HG03565 (cell line): ENCODE data around the gene JAG2.

Experiments used
- ATAC-seq: cut with Tn5 transposase; IDR thresholded peaks from one replicate; pipeline ENCODE4 v1.9.1; 2021; ENCODE audit warnings: mild to moderate bottlenecking, moderate library complexity; ENCODE audit not compliant: unreplicated experiment

JAG2 gene

GRCh38 chr14:105182296-105183020, 13.9 kb upstream of the JAG2 start:
- ATAC-seq, result no peak

DNA sequence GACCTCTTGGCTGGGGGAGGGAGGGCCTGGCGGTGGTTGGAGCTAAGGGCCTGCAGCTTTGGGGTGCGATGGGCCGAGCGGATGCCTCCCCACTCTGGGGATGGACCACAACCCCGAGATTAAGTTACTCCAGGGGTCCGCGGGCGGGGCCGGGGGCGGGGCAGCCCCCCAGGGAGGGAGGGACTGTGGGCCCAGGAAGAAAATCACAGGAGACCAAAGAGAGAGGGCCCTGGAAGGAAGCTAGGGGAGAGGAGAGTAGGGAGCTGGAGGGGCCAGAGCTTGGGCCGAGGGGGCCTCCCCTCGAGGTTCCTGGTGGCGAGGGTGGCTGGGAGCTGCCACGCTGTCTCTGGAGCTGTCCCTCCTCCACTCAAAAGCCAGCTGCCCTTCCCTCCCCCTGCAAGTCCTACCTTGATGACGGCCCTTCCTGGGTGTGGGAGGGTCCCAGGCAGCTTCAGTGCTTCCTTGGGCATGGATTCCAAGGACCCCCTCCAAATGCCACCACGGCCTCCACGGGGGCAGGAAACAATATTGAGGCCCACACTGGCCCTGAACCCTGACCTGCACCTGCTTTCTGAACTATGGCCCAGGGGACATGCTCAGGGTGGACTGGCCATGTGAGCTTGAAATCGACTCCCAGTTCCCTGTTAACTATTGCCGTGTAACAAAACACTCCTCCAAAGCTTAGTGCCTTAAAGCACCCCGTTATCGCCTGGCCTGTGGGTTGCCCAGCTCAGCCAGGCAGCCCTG, 13.1 kb upstream of the JAG2 start:
- no peak for ATAC-seq

GRCh38 chr14:105180592-105181548, 12.3 kb upstream of the JAG2 start, which contains the start of gene NUDT14:
Gene NUDT14, minus strand, starts transcription at chr14:105181312. Its CDS starts 103 bp downstream, at chr14:105181209.
- peak; percentile 64 for ATAC-seq

GRCh38 chr14:105179191-105179590, 10.6 kb upstream of the JAG2 start:
- ATAC-seq, result no peak

DNA sequence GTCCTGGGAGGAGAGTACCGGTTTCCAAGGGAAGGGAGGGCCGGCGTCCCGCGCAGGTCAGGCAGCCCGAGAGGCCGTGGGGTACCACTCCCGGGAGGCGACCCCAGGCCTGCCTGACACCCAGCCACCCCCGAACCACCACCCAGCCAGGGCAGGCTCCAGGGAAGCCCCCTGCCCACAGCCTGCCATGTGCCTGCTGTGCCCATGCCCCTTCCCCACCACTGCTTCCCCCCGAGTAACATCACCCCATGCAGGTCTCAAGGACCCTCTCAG, 10.2 kb upstream of the JAG2 start:
- ATAC-seq, result no peak

GRCh38 chr14:105178069-105178867, 9.7 kb upstream of the JAG2 start:
- ATAC-seq, result no peak

DNA sequence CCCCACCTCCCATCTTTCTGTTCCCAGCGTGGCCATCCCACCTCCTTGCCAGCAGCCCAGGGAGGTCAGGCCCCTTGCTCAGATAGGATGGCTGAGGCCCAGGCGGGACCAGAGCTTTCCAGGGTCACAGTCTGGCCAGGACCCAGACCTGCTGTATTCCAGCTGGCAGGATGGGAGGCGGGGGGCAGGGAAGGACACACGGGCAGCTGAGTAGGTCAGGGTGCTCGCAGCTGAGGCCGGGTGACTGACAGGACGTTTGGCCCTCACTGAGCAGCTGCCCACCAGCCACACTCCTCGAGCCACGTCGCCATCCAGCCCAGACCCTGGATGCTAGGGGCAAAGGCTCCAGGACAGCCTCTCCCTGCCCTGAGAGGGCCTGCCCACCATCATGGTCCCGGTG, 8.5 kb upstream of the JAG2 start:
- ATAC-seq, result no peak

DNA sequence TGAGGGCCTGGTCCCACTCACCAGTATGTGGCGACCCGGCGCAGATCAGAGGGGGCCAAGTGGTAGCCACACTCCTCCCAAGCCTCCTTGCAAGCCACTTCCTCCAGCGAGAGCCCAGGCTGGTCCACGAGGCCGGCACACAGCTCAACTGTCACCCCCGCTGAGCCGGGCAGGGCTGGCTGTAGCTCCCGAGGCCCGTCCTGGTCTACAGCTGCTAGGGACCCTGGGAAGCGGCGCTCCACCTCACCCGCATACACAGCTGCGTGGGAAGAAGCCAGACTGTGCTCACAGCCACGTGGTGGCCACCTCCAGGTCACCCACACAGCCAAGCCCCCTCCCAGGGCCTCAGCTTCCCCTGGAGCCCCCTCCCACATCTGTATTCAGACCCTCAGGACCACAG, 7.9 kb upstream of the JAG2 start:
- ATAC-seq, result no peak

DNA sequence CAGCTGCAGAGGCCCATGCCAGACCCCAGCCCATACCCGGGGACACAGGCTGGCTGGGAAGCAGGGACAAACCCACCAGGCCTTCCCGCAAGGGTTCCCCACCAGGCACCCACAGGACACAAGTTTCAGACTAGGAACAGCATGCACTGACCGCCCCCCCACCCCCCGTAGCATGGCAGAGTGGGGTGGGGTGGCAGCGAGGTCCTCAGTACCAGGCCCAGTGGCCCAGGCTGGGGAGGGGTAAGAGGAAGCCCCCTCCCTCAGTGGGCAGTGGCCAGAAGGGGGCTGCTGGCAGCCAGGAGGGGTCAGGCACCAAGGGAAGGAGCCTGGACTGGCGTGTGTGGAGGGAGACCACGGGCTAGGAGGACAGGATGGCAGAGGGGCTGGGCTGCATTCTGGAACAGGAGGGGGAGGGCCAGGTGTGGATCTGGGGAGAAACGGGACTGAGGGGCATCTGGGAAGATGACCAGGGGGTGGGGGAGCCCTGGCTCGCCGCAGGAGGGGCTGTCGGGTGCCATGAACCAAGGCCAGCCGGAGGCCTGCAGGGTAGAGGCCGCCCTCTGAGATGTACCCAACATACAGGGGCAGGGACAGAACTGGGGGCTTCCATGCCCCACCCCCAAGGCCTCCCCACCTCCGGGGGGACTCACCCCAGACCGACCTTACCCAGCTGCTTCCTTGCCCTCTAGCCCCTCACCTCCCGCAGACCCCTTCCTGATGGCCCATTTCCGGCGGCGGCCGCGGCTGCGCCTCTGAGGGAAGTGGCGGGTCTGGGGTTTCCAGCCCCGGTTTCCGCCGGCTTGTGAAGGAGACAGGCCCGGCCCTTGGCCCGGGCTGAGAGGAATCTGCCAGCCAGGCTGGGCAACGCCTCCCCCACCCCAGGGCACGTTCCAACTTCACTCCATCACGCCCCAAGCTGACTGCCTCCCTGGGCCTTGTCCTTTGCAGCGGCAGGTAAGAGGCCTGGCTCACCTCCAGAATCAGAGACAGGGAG, 5.6 kb upstream of the JAG2 start:
- ATAC-seq, result no peak

- ATAC-seq, result no peak
Measured at GRCh38 chr14:105173145-105173544, 4.6 kb upstream of the JAG2 start.

DNA sequence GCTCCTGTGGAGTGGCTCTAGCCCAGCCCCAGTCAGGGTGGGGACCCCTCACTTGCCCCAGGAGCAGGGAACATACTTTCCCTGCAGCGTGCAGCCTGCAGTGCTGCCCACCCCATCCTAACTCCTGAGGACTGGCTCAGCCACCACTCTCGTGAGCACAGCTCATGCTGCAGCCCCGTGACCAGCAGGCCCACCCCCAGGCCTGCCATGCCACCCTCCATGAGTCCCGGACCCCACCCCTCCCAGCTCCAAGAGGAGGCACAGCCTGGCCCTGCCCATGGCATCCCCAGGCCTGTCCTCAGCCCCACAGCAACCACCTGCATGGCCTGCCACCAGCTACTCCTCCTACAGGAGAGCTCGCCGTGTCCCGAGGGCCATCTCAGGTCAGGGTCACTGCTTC, 3.9 kb upstream of the JAG2 start:
- ATAC-seq, result no peak

GRCh38 chr14:105171004-105171673, 2.6 kb upstream of the JAG2 start:
- no peak for ATAC-seq

DNA sequence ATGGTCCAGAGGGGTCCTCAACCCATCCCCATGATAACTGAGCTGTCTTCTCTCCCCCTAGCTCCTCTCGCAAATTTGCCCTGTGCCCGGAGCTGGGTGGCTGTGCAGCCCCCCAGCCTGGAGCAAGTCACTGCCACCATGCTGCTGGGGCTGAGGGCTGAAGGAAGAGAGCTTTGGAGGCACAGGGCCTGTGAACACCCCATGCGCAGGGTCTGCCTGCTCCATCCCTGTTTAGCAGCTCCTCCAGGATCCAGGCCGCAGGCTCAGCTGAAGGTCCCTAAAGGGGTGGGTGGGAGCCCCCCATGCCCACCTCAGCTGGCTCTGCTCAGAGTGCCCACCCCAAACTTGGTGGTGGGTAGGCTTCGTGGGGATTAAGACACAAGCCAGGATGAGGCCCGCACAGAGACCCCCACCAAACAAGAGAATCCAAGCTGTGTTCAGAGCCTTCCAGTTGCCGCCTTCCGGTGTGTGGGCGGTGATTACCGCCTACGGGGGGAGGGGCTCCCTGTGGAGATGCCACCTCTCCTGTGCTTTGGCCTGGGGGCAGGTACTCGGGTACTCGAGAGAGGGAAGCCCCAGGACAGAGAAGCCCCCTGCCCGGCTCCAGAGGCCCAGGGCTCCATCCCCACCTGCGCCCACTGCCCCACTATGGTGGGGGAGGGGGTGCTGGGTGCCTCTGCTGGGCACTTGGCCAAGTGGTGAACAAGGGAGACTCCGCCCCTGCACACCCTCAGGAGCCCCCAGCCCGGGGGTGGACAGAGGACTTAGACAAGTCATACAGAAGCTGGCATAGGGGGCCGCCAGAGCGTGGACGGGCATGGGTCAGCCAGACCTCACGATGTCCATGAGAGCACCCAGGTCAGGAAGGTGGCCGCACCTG, 1.4 kb upstream of the JAG2 start:
- ATAC-seq, result no peak

- ATAC-seq, result no peak
Measured at GRCh38 chr14:105168979-105169507, 467 bp upstream of the JAG2 start.

GRCh38 chr14:105168093-105168420, 519 bp downstream of the JAG2 start:
- ATAC-seq, result no peak

DNA sequence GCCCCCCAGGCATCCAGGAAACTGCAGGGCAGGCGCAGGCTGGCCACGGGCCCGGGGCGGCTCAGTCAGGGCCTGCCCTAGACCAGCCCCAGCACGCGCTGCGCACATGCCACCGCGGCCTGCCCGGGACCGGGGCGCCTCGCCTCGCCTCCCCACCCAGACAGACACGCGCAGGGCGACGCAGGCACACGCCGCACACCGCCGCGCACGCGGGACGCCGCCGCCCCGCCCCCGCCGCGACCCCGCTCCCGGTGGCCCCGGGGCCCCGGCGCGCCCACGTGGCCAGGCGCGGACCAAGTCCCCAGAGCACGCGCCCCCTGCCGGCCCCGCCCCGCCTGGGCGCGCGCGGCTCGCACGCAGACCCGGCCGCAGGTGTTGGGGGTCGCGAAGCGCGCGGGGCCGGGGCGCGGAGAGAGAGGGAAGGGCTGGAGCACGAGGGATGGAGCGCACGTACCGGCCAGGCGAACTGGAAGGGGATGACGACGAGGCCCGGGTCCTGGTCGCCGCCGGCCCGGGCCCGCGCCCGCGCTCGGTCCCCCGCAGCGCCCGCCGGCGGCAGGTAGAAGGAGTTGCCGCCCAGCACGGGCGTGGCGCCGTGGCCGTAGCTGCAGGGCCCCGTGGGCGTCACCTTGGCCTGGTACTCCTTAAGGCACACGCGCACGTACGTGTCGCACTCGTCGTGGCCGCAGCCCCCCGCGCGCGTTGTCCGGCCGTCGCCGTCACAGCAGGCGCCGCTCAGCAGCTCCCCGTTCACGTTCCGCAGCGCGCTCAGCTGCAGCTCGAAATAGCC, 1.1 kb downstream of the JAG2 start:
- no peak for ATAC-seq
